ENCODE results near the gene DSCAML1. TPM values are rescaled to one million over a fixed set of nuclear protein-coding genes. Genes with fewer than 3 reads are reported as not detected.

Gene DSCAML1
- total and polyA plus RNA-seq, 10 of the 15 experiments (the other 5 are each of a cell fraction or from before 2014, with no cell fraction given), result 0.03 to 0.18 (median 0.06) TPM; not detected in 1

DNA sequence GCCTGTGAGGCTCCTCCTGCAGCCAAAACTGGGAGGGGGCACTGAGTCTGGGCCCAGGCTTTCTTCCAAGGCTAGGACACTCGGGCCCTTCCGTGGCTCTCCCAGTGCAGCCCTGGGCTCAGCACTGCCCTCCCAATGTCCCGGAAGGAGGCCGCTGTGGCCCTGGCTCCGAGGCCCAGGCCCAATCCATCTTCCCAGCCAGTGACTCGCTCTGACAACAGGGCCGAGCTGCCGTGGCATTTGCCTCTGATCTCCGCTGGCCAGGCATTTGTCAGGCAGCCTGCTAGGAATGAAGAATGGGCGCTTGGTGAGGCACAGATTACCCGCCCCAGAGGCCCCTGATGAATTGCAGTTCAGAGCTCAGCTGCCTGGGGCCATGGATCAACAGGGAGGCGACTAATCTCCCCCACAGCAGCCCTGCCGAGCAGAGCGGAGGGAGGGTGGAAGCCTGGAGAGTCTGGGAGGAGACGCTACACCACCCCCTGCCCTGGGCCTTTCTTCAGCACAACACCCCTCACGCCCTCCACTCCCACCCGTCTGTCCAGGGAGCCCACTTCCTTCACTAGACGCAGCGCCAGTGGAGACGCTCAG lies 19.2 kb upstream of the DSCAML1 start:
- CTCF ChIA-PET, result interaction anchor here (0.7 to 16.0 kb wide), 33 partner anchors 8 to 590 kb away, joined by 3 to 503 read pairs (median 5); partner anchors contain the start of gene TMPRSS13

More for the DNA sequence above, 19.2 kb upstream of the DSCAML1 start:
- H3K79me2 ChIP-seq (ENCODE audit: control insufficient read depth, insufficient read depth, low read length), result peaks cover 2% of the 10 kb centered on the region; the same call in 1 of the 2 replicates
- peak overlapping the region; percentile 66 for H3K9ac ChIP-seq (ENCODE audit: control insufficient read depth, insufficient read depth, low read length)
- intact Hi-C loops (cut with micrococcal nuclease; ENCODE audit: unreplicated experiment) (loop anchor here (5.0 to 10.0 kb wide), 4 partner anchors 209 to 1891 kb away; partner anchors contain the start of genes KMT2A, PCSK7 and RNF214), in situ Hi-C loops (cut with MboI) (no loop called here)
- POLR2A ChIA-PET, result interaction anchor here (1.0 to 4.8 kb wide), 9 partner anchors 8 to 389 kb away, joined by 3 to 47 read pairs (median 6); partner anchors contain the start of gene FXYD2
- H3K27ac ChIP-seq (ENCODE audit: control insufficient read depth, insufficient read depth), result peak overlapping the region; percentile 87
- RAD21 ChIA-PET (ENCODE audit: unreplicated experiment), result interaction anchor here (0.8 to 22.6 kb wide), 22 partner anchors 9 to 635 kb away, joined by 3 to 393 read pairs (median 6); partner anchors contain the start of genes IL10RA and PCSK7
- FAIRE-seq, result no peak
- no peaks in the 10 kb centered on the region for H3K36me3 ChIP-seq (ENCODE audit: control insufficient read depth in 2 of 2, insufficient read depth in 2 of 2, low read length in 1 of 2)
- 89% methylated on average over 20 of the region's 20 CpGs for WGBS (ENCODE audit: insufficient coverage, insufficient replicate concordance, low lambda C conversion rate, missing lambda C conversion rate)
- peaks cover 55% of the 10 kb centered on the region for H3K4me1 ChIP-seq (ENCODE audit: control insufficient read depth, insufficient read depth, low read length)
- H3K9me3 ChIP-seq (replicated peaks; ENCODE audit: control insufficient read depth, insufficient read depth, low read length), result no peaks in the 10 kb centered on the region
- no peak for DNase-seq (ENCODE audit: low read depth, low spot score)
- H2AFZ ChIP-seq (ENCODE audit: control insufficient read depth, low read depth, low read length), result no peak overlapping the region; the same call in 1 of the 2 replicates
- peak overlapping the region; percentile 11; the same call in 1 of the 2 replicates for H3K4me3 ChIP-seq
- H4K20me1 ChIP-seq (ENCODE audit: control insufficient read depth, insufficient read depth), result no peaks in the 10 kb centered on the region
- no peak for ATAC-seq
- no peak for TF ChIP-seq FOXM1 (IDR thresholded peaks at IDR 0.05; ENCODE audit: low read depth, low read length)
- TF ChIP-seq, protein P1, sequence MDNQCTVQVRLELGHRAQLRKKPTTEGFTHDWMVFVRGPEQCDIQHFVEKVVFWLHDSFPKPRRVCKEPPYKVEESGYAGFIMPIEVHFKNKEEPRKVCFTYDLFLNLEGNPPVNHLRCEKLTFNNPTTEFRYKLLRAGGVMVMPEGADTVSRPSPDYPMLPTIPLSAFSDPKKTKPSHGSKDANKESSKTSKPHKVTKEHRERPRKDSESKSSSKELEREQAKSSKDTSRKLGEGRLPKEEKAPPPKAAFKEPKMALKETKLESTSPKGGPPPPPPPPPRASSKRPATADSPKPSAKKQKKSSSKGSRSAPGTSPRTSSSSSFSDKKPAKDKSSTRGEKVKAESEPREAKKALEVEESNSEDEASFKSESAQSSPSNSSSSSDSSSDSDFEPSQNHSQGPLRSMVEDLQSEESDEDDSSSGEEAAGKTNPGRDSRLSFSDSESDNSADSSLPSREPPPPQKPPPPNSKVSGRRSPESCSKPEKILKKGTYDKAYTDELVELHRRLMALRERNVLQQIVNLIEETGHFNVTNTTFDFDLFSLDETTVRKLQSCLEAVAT (IDR thresholded peaks at IDR 0.05), result peak; percentile 78
- no peaks in the 10 kb centered on the region for H3K27me3 ChIP-seq (replicated peaks in 1 of 2; ENCODE audit: control insufficient read depth in 2 of 2, insufficient read depth in 2 of 2, low read length in 1 of 2)
- peak overlapping the region; percentile 90 for H3K4me2 ChIP-seq (ENCODE audit: control insufficient read depth, insufficient read depth)
- SMC1A ChIA-PET (ENCODE audit: uncharacterized antibody, unreplicated experiment), result interaction anchor here (0.6 to 11.7 kb wide), 26 partner anchors 11 to 585 kb away, joined by 3 to 318 read pairs (median 5); partner anchors contain the start of genes IL10RA and PCSK7
- BruUV-seq (replicated peaks), result TSS peak; percentile 27

Data from GM12878 (cell line).